ENCODE results near the gene RALA.

RALA gene

DNA sequence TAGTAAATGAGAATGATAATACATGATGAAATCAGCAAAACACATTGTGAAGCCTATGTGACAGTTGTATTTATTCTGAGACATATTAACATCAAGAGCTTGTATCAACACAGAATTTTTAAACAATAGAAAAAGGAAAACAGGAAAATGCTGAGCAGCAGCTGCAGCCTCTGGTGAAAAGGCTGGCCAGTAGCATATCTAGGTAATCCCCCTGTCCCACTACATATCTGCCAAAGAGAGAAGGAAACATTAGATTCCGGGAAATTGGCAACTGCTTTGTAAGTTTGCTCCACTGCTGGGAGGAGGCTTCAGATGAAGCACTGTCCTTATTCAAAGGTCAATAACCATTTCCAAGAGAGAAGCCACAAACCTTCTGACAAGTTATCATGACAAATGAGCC is 89.4 kb downstream of the RALA start:
- no peak for DNase-seq (ENCODE audit: extremely low read depth, low read depth)
- H3K4me3 ChIP-seq (replicated peaks; ENCODE audit: low read depth, low read length), result no peak overlapping the region
- TF ChIP-seq, protein P1, sequence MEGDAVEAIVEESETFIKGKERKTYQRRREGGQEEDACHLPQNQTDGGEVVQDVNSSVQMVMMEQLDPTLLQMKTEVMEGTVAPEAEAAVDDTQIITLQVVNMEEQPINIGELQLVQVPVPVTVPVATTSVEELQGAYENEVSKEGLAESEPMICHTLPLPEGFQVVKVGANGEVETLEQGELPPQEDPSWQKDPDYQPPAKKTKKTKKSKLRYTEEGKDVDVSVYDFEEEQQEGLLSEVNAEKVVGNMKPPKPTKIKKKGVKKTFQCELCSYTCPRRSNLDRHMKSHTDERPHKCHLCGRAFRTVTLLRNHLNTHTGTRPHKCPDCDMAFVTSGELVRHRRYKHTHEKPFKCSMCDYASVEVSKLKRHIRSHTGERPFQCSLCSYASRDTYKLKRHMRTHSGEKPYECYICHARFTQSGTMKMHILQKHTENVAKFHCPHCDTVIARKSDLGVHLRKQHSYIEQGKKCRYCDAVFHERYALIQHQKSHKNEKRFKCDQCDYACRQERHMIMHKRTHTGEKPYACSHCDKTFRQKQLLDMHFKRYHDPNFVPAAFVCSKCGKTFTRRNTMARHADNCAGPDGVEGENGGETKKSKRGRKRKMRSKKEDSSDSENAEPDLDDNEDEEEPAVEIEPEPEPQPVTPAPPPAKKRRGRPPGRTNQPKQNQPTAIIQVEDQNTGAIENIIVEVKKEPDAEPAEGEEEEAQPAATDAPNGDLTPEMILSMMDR (IDR thresholded peaks at IDR 0.05; ENCODE audit: low read depth, low read length, missing control alignments), result no peak

DNA sequence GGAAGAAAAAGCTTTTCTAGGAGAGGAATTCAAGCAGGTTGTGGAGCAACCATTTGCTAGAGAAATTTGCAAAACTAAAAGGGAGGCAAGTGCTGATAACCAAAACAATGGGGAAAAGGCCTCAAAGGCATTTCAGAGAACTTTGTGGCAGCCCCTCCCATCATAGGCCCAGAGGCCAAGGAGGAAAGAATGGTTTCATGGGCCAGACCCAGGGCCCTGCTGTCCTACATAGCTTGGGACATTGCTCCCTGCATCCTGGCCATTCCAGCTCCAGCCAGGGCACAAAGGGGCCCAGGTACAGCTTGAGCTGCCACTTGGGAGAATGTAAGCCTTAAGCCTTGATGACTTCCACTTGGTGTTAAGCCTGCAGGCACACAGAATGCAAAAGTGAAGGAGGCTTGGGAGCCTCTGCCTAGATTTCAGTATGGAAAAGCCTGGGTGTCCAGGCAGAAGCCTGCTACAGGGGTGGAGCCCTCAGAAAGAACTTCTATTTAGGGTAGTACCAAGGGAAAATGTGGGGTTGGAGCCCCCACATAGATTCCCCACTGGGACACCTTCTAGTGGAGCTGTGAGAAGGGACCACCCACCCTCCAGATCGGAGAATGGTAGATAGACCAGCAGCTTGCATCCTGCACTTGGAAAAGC is 91.2 kb downstream of the RALA start:
- no peak for DNase-seq (ENCODE audit: extremely low read depth, low read depth)
- TF ChIP-seq, protein P1 (IDR thresholded peaks at IDR 0.05; ENCODE audit: low read depth, low read length, missing control alignments), result no peak
- H3K4me3 ChIP-seq (replicated peaks; ENCODE audit: low read depth, low read length), result no peak overlapping the region

DNA sequence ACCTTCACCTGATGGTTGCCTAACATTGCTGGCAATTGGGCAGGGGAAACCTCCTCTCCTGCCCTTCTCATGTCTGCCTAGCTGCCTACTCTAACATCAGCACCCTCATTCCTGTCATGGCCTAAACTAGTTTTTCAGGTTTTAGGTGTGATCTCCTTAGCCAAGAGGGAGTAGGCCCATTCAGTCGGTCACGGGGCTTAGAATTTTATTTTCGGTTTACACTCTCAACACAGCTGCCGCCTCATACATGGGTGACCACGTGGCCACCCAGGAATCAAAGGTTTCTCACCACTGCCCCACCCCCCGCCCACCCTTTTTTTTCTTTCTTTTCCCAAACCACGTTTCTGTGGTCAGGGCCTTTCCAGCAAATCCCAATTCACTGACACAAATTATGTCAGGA is 97.2 kb downstream of the RALA start:
- TF ChIP-seq, protein P1 (IDR thresholded peaks at IDR 0.05; ENCODE audit: low read depth, low read length, missing control alignments), result no peak
- H3K4me3 ChIP-seq (replicated peaks; ENCODE audit: low read depth, low read length), result no peak overlapping the region
- DNase-seq (ENCODE audit: extremely low read depth, low read depth), result no peak

DNA sequence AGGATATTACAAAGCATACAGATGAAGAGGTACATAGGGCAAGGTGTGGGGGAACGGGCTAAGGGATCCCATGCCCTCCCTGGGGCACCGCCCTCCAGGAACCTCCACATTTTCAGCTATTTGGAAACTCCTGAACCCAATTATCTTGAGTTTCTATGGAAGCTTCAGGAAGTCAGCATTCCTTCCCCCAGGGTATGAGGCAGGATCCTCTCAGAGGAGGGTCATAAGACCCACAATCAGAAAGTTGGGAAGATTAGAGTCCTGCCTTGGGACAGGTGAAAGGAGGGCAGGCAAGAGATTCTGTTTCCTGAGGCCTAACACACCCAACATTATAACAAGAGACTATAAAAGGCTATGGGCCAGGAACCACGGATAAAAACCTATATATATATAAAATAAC is 98.0 kb downstream of the RALA start:
- TF ChIP-seq, protein P1 (IDR thresholded peaks at IDR 0.05; ENCODE audit: low read depth, low read length, missing control alignments), result no peak
- no peak overlapping the region for H3K4me3 ChIP-seq (replicated peaks; ENCODE audit: low read depth, low read length)
- DNase-seq (ENCODE audit: extremely low read depth, low read depth), result no peak

DNA sequence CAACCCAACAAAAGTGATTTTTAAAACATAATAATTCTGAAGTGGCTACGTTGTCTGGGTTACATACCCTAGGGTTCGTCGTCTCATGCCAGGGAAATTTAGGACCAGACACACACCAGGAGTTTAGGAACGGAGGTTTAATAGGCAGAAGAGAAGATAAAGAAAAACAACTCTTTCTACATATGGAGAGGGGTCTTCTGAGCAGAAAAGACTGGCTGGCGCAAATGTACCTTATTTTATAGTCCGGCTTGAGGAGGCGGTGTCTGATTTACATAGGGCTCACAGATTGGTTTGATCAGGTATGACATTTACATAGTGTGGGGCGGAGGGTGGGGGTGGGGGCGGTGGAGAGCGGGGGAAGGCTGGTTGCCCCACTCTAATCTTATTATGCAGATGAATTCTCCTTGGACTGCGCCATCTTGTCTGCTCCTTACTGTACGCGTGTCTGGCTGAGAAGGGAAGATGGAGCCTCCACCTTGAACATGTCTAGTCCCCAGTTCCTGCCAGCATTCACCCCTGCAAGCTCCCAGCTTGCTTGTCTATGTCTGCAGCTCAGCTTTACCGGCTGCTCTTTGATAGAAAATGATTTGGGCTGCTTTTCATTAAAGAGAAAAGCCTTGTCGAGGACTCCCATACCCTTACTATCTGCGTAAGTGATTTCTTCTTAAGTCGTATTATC is 98.7 kb downstream of the RALA start:
- no peak for DNase-seq (ENCODE audit: extremely low read depth, low read depth)
- TF ChIP-seq, protein P1 (IDR thresholded peaks at IDR 0.05; ENCODE audit: low read depth, low read length, missing control alignments), result no peak
- H3K4me3 ChIP-seq (replicated peaks; ENCODE audit: low read depth, low read length), result no peak overlapping the region

DNA sequence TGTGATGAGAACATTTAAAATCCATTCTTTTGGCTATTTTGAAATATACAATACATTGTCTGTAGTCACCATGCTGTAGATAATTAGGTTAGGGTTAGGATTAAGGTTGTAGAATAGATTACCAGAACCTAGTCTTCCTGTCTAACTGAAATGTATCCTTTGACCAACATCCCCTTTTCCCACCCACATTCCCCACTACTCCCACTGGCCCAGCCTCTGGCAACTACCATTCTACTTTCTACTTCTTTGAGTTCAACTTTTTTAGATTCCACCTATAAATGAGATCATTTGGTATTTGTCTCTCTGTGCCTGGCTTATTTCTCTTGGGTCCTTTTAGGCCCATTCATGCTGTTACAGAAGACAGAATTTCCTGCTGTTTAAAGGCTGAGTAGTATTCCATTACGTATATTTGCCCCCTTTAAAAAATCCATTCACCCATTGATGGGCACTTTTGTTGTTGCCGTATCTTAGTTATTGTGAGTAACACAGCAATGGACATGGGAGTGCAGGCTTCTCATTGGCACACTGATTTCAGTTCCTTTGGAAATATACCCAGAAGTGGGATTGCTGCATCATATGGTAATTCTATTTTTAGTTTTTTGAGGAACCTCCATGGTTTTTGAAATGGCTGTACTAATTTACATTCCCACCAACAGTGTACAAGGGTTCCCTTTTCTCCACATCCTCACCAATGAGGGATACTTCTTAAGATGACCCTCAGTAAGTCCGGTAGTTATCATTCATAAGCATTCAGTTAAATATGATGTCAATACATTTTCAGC is 104.0 kb downstream of the RALA start:
- H3K4me3 ChIP-seq (replicated peaks; ENCODE audit: low read depth, low read length), result no peak overlapping the region
- TF ChIP-seq, protein P1 (IDR thresholded peaks at IDR 0.05; ENCODE audit: low read depth, low read length, missing control alignments), result no peak
- no peak for DNase-seq (ENCODE audit: extremely low read depth, low read depth)

All from HFF-Myc (cell line).